Measurements from ENCODE around the gene LRRC4C. TPM values are rescaled to one million over a fixed set of nuclear protein-coding genes. Genes with fewer than 3 reads are reported as not detected.

LRRC4C gene
- total RNA-seq, 4 donors from 2014 or later: 1.5 to 2.8 (median 1.7) TPM

DNA sequence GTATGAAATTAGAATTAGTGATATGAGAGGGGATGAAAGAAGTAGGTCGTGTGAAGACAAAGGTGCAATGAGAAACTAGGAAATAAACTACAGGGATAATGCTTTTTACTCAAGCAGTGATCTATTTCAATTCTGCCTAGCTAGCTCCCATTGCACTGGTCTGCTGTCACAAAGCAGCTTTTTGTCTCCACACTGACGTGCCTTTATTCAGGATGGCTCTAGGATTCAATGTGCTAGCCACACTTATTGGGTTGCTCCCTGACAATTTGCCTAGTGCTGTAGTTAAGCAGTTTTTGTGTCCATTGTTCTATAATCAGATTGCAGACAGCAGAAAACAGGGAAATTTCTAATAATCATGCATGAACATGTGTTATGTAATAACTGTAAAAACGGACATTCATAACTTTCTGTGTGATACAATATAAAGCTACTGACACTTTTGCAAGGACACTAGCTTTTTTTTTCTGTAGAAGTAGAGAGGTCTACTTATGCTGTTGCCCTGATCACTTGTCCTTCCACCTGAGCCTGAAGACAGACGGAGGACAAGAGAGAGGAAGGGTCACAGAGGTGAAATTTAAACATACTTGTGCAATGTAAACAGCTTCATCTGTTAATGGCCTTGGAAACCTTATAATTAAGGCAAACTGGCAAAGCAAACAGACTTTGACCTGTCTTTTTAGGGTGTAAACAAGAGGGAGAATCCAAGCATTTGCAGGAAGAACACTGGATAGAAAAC lies 269.6 kb downstream of the LRRC4C start:
- H3K27me3 ChIP-seq: no peaks in the 10 kb centered on the region
- H3K4me1 ChIP-seq: no peaks in the 10 kb centered on the region
- H3K4me3 ChIP-seq: no peak overlapping the region
- ATAC-seq: no peak
- H3K36me3 ChIP-seq: no peaks in the 10 kb centered on the region
- TF ChIP-seq, protein P1, sequence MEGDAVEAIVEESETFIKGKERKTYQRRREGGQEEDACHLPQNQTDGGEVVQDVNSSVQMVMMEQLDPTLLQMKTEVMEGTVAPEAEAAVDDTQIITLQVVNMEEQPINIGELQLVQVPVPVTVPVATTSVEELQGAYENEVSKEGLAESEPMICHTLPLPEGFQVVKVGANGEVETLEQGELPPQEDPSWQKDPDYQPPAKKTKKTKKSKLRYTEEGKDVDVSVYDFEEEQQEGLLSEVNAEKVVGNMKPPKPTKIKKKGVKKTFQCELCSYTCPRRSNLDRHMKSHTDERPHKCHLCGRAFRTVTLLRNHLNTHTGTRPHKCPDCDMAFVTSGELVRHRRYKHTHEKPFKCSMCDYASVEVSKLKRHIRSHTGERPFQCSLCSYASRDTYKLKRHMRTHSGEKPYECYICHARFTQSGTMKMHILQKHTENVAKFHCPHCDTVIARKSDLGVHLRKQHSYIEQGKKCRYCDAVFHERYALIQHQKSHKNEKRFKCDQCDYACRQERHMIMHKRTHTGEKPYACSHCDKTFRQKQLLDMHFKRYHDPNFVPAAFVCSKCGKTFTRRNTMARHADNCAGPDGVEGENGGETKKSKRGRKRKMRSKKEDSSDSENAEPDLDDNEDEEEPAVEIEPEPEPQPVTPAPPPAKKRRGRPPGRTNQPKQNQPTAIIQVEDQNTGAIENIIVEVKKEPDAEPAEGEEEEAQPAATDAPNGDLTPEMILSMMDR (IDR thresholded peaks at IDR 0.05): no peak
- TF ChIP-seq EP300 (IDR thresholded peaks at IDR 0.05): no peak
- no peak for TF ChIP-seq POLR2A (IDR thresholded peaks at IDR 0.05)
- TF ChIP-seq POLR2AphosphoS5 (IDR thresholded peaks at IDR 0.05): no peak
- H3K27ac ChIP-seq: no peak overlapping the region
- WGBS, 2 donors (ENCODE audit: low coverage in 1 of 2): 29 to 43% methylated on average over 4 of the region's 4 CpGs
- H3K9me3 ChIP-seq: peaks cover 0 to 10% (median 0%) of the 10 kb centered on the region in 3 donors

DNA sequence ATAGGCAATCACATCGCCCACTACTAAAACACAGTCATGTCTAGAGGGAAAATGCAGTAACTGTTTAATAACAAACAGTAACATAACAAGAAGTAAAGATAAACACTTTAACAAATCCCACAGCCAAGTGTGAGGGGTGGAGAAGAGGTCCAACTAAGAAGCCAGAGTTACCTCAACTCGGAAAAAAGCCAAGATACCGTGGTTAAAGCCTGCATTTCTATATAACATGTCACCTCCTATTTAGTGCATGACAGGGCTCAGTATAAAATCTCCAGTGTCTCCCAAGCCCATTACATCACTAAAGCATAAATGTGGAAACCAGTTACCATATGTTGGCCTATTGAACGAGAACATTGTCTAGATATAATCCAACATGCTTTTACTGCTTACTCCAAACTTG lies 281.7 kb downstream of the LRRC4C start:
- no peak for TF ChIP-seq EP300 (IDR thresholded peaks at IDR 0.05)
- TF ChIP-seq, protein P1 (IDR thresholded peaks at IDR 0.05): no peak
- TF ChIP-seq POLR2AphosphoS5 (IDR thresholded peaks at IDR 0.05): no peak
- TF ChIP-seq POLR2A (IDR thresholded peaks at IDR 0.05): no peak
- no peak for ATAC-seq
- H3K27me3 ChIP-seq: no peaks in the 10 kb centered on the region
- no peak overlapping the region for H3K27ac ChIP-seq
- no peaks in the 10 kb centered on the region for H3K4me1 ChIP-seq
- H3K36me3 ChIP-seq: no peaks in the 10 kb centered on the region
- WGBS, 2 donors (ENCODE audit: low coverage in 1 of 2): 77 to 88% methylated on average over 4 of the region's 4 CpGs
- H3K4me3 ChIP-seq: no peak overlapping the region
- H3K9me3 ChIP-seq: no peaks in the 10 kb centered on the region

DNA sequence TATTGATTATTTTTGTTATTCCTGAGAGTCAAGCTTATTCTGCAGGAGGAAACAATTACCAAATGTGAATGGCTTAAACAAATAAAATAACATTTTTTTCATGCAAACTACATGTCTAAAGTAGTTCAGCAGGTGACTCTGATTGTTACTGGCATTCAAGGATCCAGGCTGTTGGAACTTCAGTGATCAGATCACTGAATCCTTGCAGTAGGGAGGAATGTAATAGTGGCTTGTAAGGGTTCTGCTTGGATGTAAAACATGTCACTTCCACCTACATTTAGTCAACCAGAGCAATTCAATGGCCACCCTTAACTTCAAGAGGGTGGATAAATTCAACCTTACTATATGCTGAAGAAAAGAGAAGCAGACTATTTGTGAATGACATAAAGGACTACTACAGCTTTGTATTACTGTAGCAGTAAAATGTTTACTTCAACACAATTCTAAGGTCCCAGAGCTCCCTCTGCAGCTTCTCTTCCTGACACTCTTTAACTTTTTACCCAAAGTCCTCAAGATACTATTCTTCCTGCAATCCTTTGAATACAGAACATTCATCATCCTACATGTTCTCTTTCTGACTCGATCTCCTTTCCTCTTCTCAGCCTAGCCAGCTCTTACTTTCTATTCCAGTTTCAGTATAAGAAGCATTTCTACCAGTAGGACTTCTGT lies 284.0 kb downstream of the LRRC4C start:
- no peaks in the 10 kb centered on the region for H3K27me3 ChIP-seq
- H3K4me1 ChIP-seq: no peaks in the 10 kb centered on the region
- TF ChIP-seq EP300 (IDR thresholded peaks at IDR 0.05) (no peak), POLR2AphosphoS5 (IDR thresholded peaks at IDR 0.05) (no peak), POLR2A (IDR thresholded peaks at IDR 0.05) (no peak)
- TF ChIP-seq, protein P1 (IDR thresholded peaks at IDR 0.05): no peak
- H3K36me3 ChIP-seq: no peaks in the 10 kb centered on the region
- no peaks in the 10 kb centered on the region for H3K9me3 ChIP-seq
- H3K4me3 ChIP-seq: no peak overlapping the region
- H3K27ac ChIP-seq: no peak overlapping the region
- 31 to 40% methylated on average over 1 of the region's 1 CpG for WGBS, 2 donors (ENCODE audit: low coverage in 1 of 2)
- ATAC-seq: no peak

DNA sequence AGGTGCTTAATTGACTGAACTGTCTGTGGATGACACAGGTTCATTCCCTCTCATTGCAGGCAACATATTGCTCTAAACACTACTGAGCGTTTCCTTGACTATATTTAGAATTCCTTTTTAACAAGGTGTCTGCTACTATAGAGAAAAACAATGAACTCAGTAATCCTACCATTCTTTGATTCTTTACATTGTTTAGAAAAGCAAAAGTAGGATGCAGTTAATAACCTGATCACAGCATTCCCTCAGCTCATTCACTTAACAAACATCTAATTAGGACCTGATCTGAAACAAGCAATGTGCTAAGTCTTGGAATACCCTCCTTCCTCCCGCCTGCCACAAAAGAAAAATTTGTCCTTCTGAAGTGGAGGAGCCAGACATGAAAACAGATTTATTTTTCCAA lies 313.1 kb downstream of the LRRC4C start:
- Histone ChIP-seq H3K9me3 (no peaks in the 10 kb centered on the region), H3K4me3 (no peak overlapping the region), H3K27me3 (no peaks in the 10 kb centered on the region), H3K36me3 (no peaks in the 10 kb centered on the region), H3K4me1 (no peaks in the 10 kb centered on the region), H3K27ac (no peak overlapping the region)
- TF ChIP-seq POLR2A (IDR thresholded peaks at IDR 0.05): no peak
- TF ChIP-seq, protein P1 (IDR thresholded peaks at IDR 0.05): no peak
- TF ChIP-seq POLR2AphosphoS5 (IDR thresholded peaks at IDR 0.05): no peak
- TF ChIP-seq EP300 (IDR thresholded peaks at IDR 0.05): no peak
- WGBS, 2 donors (ENCODE audit: low coverage in 1 of 2): 16 to 69% methylated on average over 2 of the region's 2 CpGs
- ATAC-seq: no peak

DNA sequence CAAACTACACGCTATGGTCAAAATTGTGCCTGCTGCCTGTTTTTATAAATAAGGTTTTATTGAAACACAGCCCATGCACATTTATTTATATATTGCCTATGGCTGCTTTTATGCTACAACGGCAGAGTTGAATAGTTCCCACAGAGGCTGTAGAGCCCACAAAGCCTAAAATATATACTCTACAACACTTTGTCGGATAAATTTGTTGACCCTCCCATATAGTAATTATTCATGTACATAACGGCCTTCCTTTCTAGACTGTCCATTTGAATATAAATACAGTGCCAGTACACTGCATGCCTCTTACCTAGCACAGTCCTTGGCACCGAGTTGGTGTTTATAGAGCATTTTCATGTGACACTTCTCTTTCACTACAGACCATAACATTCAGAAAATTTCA lies 314.0 kb downstream of the LRRC4C start:
- no peaks in the 10 kb centered on the region for H3K27me3 ChIP-seq
- H3K4me1 ChIP-seq: no peaks in the 10 kb centered on the region
- no peak overlapping the region for H3K4me3 ChIP-seq
- TF ChIP-seq POLR2A (IDR thresholded peaks at IDR 0.05) (no peak), POLR2AphosphoS5 (IDR thresholded peaks at IDR 0.05) (no peak), EP300 (IDR thresholded peaks at IDR 0.05) (no peak)
- TF ChIP-seq, protein P1 (IDR thresholded peaks at IDR 0.05): no peak
- no peaks in the 10 kb centered on the region for H3K36me3 ChIP-seq
- H3K9me3 ChIP-seq: no peaks in the 10 kb centered on the region
- no peak overlapping the region for H3K27ac ChIP-seq
- ATAC-seq: no peak
- WGBS, 2 donors (ENCODE audit: low coverage in 1 of 2): 61 to 63% methylated on average over 2 to 5 of the region's 5 CpGs

Measured in gastroesophageal sphincter (tissue), 4 donors.